ENCODE results near the gene HCN2.
"Not testable (repeated sequence)": the region's sequence is repeated elsewhere in the genome, so short reads cannot be mapped to it uniquely, and the experiment has no call there.

Gene HCN2

GRCh38 chr19:625257-625656 is 35.6 kb downstream of the HCN2 start:
- Mint-ChIP-seq H3K27ac (no peak overlapping the region), H3K36me3 (peaks cover 50% of the 10 kb centered on the region), H3K4me3 (no peak overlapping the region), H3K9me3 (no peaks in the 10 kb centered on the region), H3K4me1 (peaks cover 10% of the 10 kb centered on the region)
- DNase-seq (ENCODE audit: low spot score in 2 of 2) (no peak), ATAC-seq (no peak)

- not testable (repeated sequence) for H3K27ac Mint-ChIP-seq; H3K9me3 Mint-ChIP-seq; DNase-seq (ENCODE audit: low spot score in 2 of 2); ATAC-seq; H3K4me3 Mint-ChIP-seq
- Mint-ChIP-seq H3K4me1 (peaks cover 17% of the 10 kb centered on the region), H3K36me3 (peaks cover 63% of the 10 kb centered on the region)
Measured at GRCh38 chr19:626566-626965, 36.9 kb downstream of the HCN2 start.

- Mint-ChIP-seq H3K4me1 (peaks cover 28% of the 10 kb centered on the region), H3K27ac (no peak overlapping the region), H3K36me3 (peaks cover 79% of the 10 kb centered on the region), H3K4me3 (no peak overlapping the region), H3K9me3 (no peaks in the 10 kb centered on the region)
- no peak for ATAC-seq
- no peak for DNase-seq (ENCODE audit: low spot score in 2 of 2)
Measured at GRCh38 chr19:628168-628567, 38.5 kb downstream of the HCN2 start.

GRCh38 chr19:629515-629914 is 39.8 kb downstream of the HCN2 start:
- Mint-ChIP-seq H3K4me1 (peaks cover 40% of the 10 kb centered on the region), H3K36me3 (peaks cover 90% of the 10 kb centered on the region)
- not testable (repeated sequence) for H3K4me3 Mint-ChIP-seq; ATAC-seq; H3K9me3 Mint-ChIP-seq; DNase-seq (ENCODE audit: low spot score in 2 of 2); H3K27ac Mint-ChIP-seq

GRCh38 chr19:629961-630714 is 40.5 kb downstream of the HCN2 start:
- Mint-ChIP-seq H3K4me3 (no peak overlapping the region), H3K9me3 (no peaks in the 10 kb centered on the region), H3K27ac (peak overlapping the region; percentile 64), H3K4me1 (peaks cover 40% of the 10 kb centered on the region), H3K36me3 (peaks cover 88% of the 10 kb centered on the region)
- ATAC-seq (no peak), DNase-seq (ENCODE audit: low spot score in 2 of 2) (no peak)

- peak overlapping the region; percentile 94 for H3K4me3 Mint-ChIP-seq
- H3K4me1 Mint-ChIP-seq = peaks cover 35% of the 10 kb centered on the region
- peak overlapping the region; percentile 94 for H3K27ac Mint-ChIP-seq
- peak; percentile 46 to 80 for DNase-seq (ENCODE audit: low spot score in 2 of 2)
- H3K36me3 Mint-ChIP-seq = peaks cover 68% of the 10 kb centered on the region
- peak; percentile 69 for ATAC-seq
- no peaks in the 10 kb centered on the region for H3K9me3 Mint-ChIP-seq
Measured at GRCh38 chr19:632579-633067, 42.9 kb downstream of the HCN2 start.

GRCh38 chr19:633068-633785 is 43.5 kb downstream of the HCN2 start, which contains the start of gene POLRMT:
Gene POLRMT (minus strand): TSS chr19:633537. CDS start chr19:633512, 25 bp downstream.
- peak within 1 kb of the TSS; percentile 94 for H3K4me3 Mint-ChIP-seq
- peak; percentile 87 to 99 for DNase-seq (ENCODE audit: low spot score in 2 of 2)
- H3K36me3 Mint-ChIP-seq = peaks cover 62% of the 10 kb centered on the region
- no peaks in the 10 kb centered on the region for H3K9me3 Mint-ChIP-seq
- H3K4me1 Mint-ChIP-seq = peaks cover 35% of the 10 kb centered on the region
- ATAC-seq = peak; percentile 93
- peak within 1 kb of the TSS; percentile 94 for H3K27ac Mint-ChIP-seq

GRCh38 chr19:633786-634639 is 44.3 kb downstream of the HCN2 start:
- Mint-ChIP-seq H3K4me3 (peak overlapping the region; percentile 94), H3K4me1 (peaks cover 36% of the 10 kb centered on the region), H3K9me3 (no peaks in the 10 kb centered on the region), H3K36me3 (peaks cover 55% of the 10 kb centered on the region), H3K27ac (peak overlapping the region; percentile 94)
- no peak for ATAC-seq
- no peak for DNase-seq (ENCODE audit: low spot score in 2 of 2)

GRCh38 chr19:634975-635652 is 45.4 kb downstream of the HCN2 start:
- H3K27ac Mint-ChIP-seq = no peak overlapping the region
- no peaks in the 10 kb centered on the region for H3K9me3 Mint-ChIP-seq
- DNase-seq (ENCODE audit: low spot score in 2 of 2) (no peak), ATAC-seq (no peak)
- peaks cover 39% of the 10 kb centered on the region for H3K4me1 Mint-ChIP-seq
- peaks cover 52% of the 10 kb centered on the region for H3K36me3 Mint-ChIP-seq
- no peak overlapping the region for H3K4me3 Mint-ChIP-seq

- H3K4me1 Mint-ChIP-seq = peaks cover 13% of the 10 kb centered on the region
- DNase-seq (ENCODE audit: low spot score in 2 of 2) = no peak
- H3K27ac Mint-ChIP-seq = peak overlapping the region; percentile 89
- no peak for ATAC-seq
- H3K4me3 Mint-ChIP-seq = peak overlapping the region; percentile 81
- H3K36me3 Mint-ChIP-seq = peaks cover 15% of the 10 kb centered on the region
- H3K9me3 Mint-ChIP-seq = no peaks in the 10 kb centered on the region
Measured at GRCh38 chr19:638906-639252, 49.2 kb downstream of the HCN2 start.

- Mint-ChIP-seq H3K36me3 (peaks cover 16% of the 10 kb centered on the region), H3K4me1 (peaks cover 8% of the 10 kb centered on the region), H3K27ac (peak within 1 kb of the TSS; percentile 89), H3K9me3 (no peaks in the 10 kb centered on the region), H3K4me3 (peak within 1 kb of the TSS; percentile 81)
- ATAC-seq (peak; percentile 93), DNase-seq (ENCODE audit: low spot score in 2 of 2) (peak; percentile 87 to 92)
Measured at GRCh38 chr19:639253-640160, 49.8 kb downstream of the HCN2 start, which contains the start of gene FGF22. Gene FGF22 (plus strand): TSS chr19:639879. CDS start chr19:639926, 47 bp downstream.

GRCh38 chr19:640161-640558 is 50.5 kb downstream of the HCN2 start:
- DNase-seq (ENCODE audit: low spot score in 2 of 2) = no peak

GRCh38 chr19:640606-641189 is 51.0 kb downstream of the HCN2 start:
- peaks cover 8% of the 10 kb centered on the region for H3K4me1 Mint-ChIP-seq
- no peak overlapping the region for H3K27ac Mint-ChIP-seq
- no peak for ATAC-seq

More at GRCh38 chr19:640161-640558, 50.5 kb downstream of the HCN2 start:
- H3K36me3 Mint-ChIP-seq = peaks cover 22% of the 10 kb centered on the region
- no peak for ATAC-seq
- no peaks in the 10 kb centered on the region for H3K9me3 Mint-ChIP-seq
- no peak overlapping the region for H3K27ac Mint-ChIP-seq
- H3K4me1 Mint-ChIP-seq = peaks cover 8% of the 10 kb centered on the region
- H3K4me3 Mint-ChIP-seq = peak overlapping the region; percentile 81

More at GRCh38 chr19:640606-641189, 51.0 kb downstream of the HCN2 start:
- Mint-ChIP-seq H3K36me3 (peaks cover 27% of the 10 kb centered on the region), H3K9me3 (no peaks in the 10 kb centered on the region), H3K4me3 (no peak overlapping the region)
- no peak for DNase-seq (ENCODE audit: low spot score in 2 of 2)

Measured in stimulated activated effector memory CD8-positive, alpha-beta T cell treated with anti-CD3 and anti-CD28 coated beads, Interleukin-12 subunit alpha, Interleukin-12 subunit beta, amount 100 ng/mL, for 72 hours (primary cell).